Vagina (tissue), 2 donors: ENCODE data around the gene VTCN1.

ENCODE experiments used
- CTCF ChIP-seq, 3 experiments: fragments of 450-650 bp in 2 of 3; fragments of 200-600 bp in 1 of 3; sonication (generic) in 1 of 3; IDR thresholded peaks; one replicate each; pipeline ENCODE4 v1.5.1; 2017 to 2019; ENCODE audit warnings: antibody characterized with exemption in 3 of 3, mild to moderate bottlenecking in 2 of 3, moderate library complexity in 2 of 3
- POLR2AphosphoS5 ChIP-seq, 2 donors: sonication (generic); formaldehyde crosslinking; IDR thresholded peaks; one replicate each; pipeline ENCODE4 v1.9.0; 2017; ENCODE audit warnings: antibody characterized with exemption in 2 of 2, mild to moderate bottlenecking in 2 of 2, low read depth in 1 of 2; ENCODE audit not compliant: insufficient read depth in 1 of 2

GRCh38 chr1:117123274-117123673, 87.5 kb downstream of the VTCN1 start:
- TF ChIP-seq CTCF (IDR thresholded peaks at IDR 0.05), result no peak
- TF ChIP-seq POLR2AphosphoS5 (IDR thresholded peaks at IDR 0.05; ENCODE audit: insufficient read depth in 1 of 2, low read depth in 1 of 2), result no peak
